ENCODE measurements around the gene ZFHX3. TPM values are rescaled to one million over a fixed set of nuclear protein-coding genes. Genes with fewer than 3 reads are reported as not detected.

ZFHX3 gene
- total and polyA plus RNA-seq, 2 of the 8 experiments (the other 6 are each of a cell fraction or from before 2014, with no cell fraction given): 0.08 to 0.99 TPM

DNA sequence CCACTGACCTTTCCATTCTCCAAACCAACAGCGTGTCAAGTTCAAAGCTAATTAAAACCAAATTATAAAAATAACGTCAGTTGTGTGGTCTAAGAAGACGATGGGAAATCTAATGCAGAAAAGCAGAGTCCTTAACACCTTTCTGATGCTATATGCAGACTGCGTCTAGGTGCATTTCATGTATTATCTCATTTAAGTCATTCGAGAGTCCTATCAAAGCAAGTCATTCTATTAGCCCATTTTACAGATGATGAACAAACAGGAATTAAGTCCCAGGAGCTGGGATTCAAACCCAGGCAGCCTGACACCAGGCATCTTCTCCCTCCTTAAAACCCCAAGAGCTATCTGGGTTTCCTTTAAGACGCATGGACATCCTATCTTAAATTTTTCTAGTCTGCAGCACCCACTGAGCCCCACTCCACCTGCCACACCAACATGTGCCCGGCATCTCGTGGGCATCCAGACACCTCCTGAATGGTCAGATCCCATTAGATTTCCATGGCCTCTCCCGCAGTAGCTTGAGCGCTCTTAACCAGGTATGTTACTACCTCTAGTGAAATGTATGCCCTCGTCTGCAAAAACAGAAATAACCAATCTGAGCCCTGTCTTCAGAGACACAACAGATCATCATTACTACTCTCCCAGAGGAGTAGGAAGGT lies 115.1 kb downstream of the ZFHX3 start:
- Histone ChIP-seq H3K4me3 (ENCODE audit: extremely low read depth in 1 of 4, insufficient read depth in 2 of 4, low read depth in 3 of 4, low read length in 4 of 4) (no peak overlapping the region), H3K79me2 (ENCODE audit: control insufficient read depth in 1 of 2, insufficient read depth in 2 of 2, low read length in 2 of 2) (no peaks in the 10 kb centered on the region)
- no peak for TF ChIP-seq CHD1 (IDR thresholded peaks at IDR 0.05; ENCODE audit: low read depth, low read length)
- TF ChIP-seq PHF8 (conservative IDR thresholded peaks at IDR 0.05; ENCODE audit: low read depth, low read length): no peak
- TF ChIP-seq JUND (IDR thresholded peaks at IDR 0.05; ENCODE audit: low read length): no peak
- no peak for TF ChIP-seq JUN (IDR thresholded peaks at IDR 0.05; ENCODE audit: low read depth, low read length)
- no peak for TF ChIP-seq RNF2 (IDR thresholded peaks at IDR 0.05; ENCODE audit: borderline replicate concordance, low read depth, low read length, missing control alignments, poor library complexity, severe bottlenecking)
- no peak for TF ChIP-seq POLR2A (IDR thresholded peaks at IDR 0.05; ENCODE audit: control extremely low read depth in 1 of 2, low read depth in 2 of 2, low read length in 2 of 2)
- no peak for TF ChIP-seq SP1 (IDR thresholded peaks at IDR 0.05; ENCODE audit: low read depth, low read length)
- no peak for TF ChIP-seq ASH2L (IDR thresholded peaks at IDR 0.05; ENCODE audit: low read length)
- TF ChIP-seq SP2 (IDR thresholded peaks at IDR 0.05; ENCODE audit: low read length): no peak

More for the DNA sequence above, 115.1 kb downstream of the ZFHX3 start:
- no peak overlapping the region for H2BK12ac ChIP-seq (ENCODE audit: low read depth, low read length)
- no peak overlapping the region for H3K4me2 ChIP-seq (ENCODE audit: insufficient read depth in 1 of 2, low read depth in 2 of 2, low read length in 2 of 2)
- H3K4me1 ChIP-seq (replicated peaks in 1 of 4; ENCODE audit: control insufficient read depth in 3 of 4, insufficient read depth in 4 of 4, low read length in 3 of 4): peaks cover 6 to 18% (median 9%) of the 10 kb centered on the region in 4 experiments; a peak in 6 of 7 replicates
- H3K36me3 ChIP-seq (ENCODE audit: control insufficient read depth in 2 of 4, insufficient read depth in 4 of 4, low read length in 3 of 4): no peaks in the 10 kb centered on the region
- no peak overlapping the region for H4K91ac ChIP-seq (replicated peaks; ENCODE audit: insufficient read length, low read length)
- no peak overlapping the region for H2BK20ac ChIP-seq (ENCODE audit: low read length)
- no peak overlapping the region for H3K14ac ChIP-seq (ENCODE audit: insufficient read length)
- 91% methylated on average over 11 of the region's 11 CpGs; no CpG with 5 or more reads in 1 of the 2 experiments for WGBS, 2 experiments (ENCODE audit: extremely low coverage in 1 of 2, insufficient coverage in 1 of 2, insufficient read length in 1 of 2, insufficient replicate concordance in 2 of 2, low coverage in 1 of 2, low lambda C conversion rate in 2 of 2, missing lambda C conversion rate in 1 of 2)
- no peak overlapping the region for H3K4ac ChIP-seq (replicated peaks; ENCODE audit: insufficient read length, low read depth, low read length)
- H3K56ac ChIP-seq (replicated peaks; ENCODE audit: insufficient read length, low read depth, low read length): no peak overlapping the region
- no peak overlapping the region for H3K9ac ChIP-seq (replicated peaks in 1 of 4; ENCODE audit: extremely low read depth in 1 of 4, low read depth in 3 of 4, low read length in 3 of 4)
- no peak overlapping the region; the same call in 1 of the 2 replicates for H2BK15ac ChIP-seq (ENCODE audit: low read length)
- H3K79me1 ChIP-seq (ENCODE audit: low read depth, low read length): no peaks in the 10 kb centered on the region
- H4K5ac ChIP-seq (ENCODE audit: insufficient read length, low read depth, low read length): no peak overlapping the region
- H2BK120ac ChIP-seq (replicated peaks; ENCODE audit: low read depth, low read length): no peak overlapping the region
- H3K23me2 ChIP-seq (ENCODE audit: low read depth, low read length): no peaks in the 10 kb centered on the region
- DNase-seq (ENCODE audit: low read depth in 1 of 2, low spot score in 2 of 2) (no peak), FAIRE-seq (no peak)
- H3K27me3 ChIP-seq (replicated peaks in 1 of 4; ENCODE audit: control insufficient read depth in 3 of 4, extremely low read depth in 1 of 4, insufficient read depth in 3 of 4, low read length in 3 of 4): no peaks in the 10 kb centered on the region
- no peak overlapping the region for H3K18ac ChIP-seq (ENCODE audit: extremely low read depth, low read length)
- H2AFZ ChIP-seq (ENCODE audit: low read length): no peak overlapping the region
- CTCF ChIA-PET (ENCODE audit: partially characterized antibody): interaction anchor here (0.6 to 2.5 kb wide), 6 partner anchors 11 to 807 kb away, joined by 3 to 5 read pairs (median 4); no protein-coding TSS in a partner anchor
- H4K8ac ChIP-seq (ENCODE audit: extremely low read depth, insufficient read depth, low read length): no peak overlapping the region
- no peak overlapping the region for H3K27ac ChIP-seq (ENCODE audit: low read depth, low read length)
- no peaks in the 10 kb centered on the region for H3K9me3 ChIP-seq (ENCODE audit: insufficient read depth in 2 of 2, low read depth in 1 of 2, low read length in 1 of 2)
- H4K20me1 ChIP-seq (replicated peaks in 1 of 2; ENCODE audit: control insufficient read depth in 1 of 2, insufficient read depth in 2 of 2, low read length in 2 of 2): no peaks in the 10 kb centered on the region
- H2BK5ac ChIP-seq (ENCODE audit: low read depth, low read length): no peak overlapping the region
- 0 out of 2 replicates have a peak overlapping the region, but pooled peaks have one; percentile 8 for H2AK5ac ChIP-seq (ENCODE audit: low read depth, low read length)
- POLR2A ChIA-PET (ENCODE audit: partially characterized antibody): interaction anchor here (0.7 kb wide), 1 partner anchor 67 kb away, joined by 4 read pairs; no protein-coding TSS in a partner anchor
- H3K23ac ChIP-seq (ENCODE audit: insufficient read length): no peak overlapping the region
